Measurements from ENCODE around the gene DOK7. TPM values are rescaled to one million over a fixed set of nuclear protein-coding genes. Genes with fewer than 3 reads are reported as not detected.
"Not testable (repeated sequence)": the region's sequence is repeated elsewhere in the genome, so short reads cannot be mapped to it uniquely, and the experiment has no call there.

DOK7 gene
- total RNA-seq, 1 experiment from 2014 or later, result 0.26 TPM

GRCh38 chr4:3511187-3511586 lies 48.1 kb downstream of the DOK7 start:
- no CpG with 5 or more reads among the region's 6 CpGs for WGBS (ENCODE audit: extremely low coverage, insufficient read length, low lambda C conversion rate)
- no peak overlapping the region for H3K4me3 Mint-ChIP-seq

DNA sequence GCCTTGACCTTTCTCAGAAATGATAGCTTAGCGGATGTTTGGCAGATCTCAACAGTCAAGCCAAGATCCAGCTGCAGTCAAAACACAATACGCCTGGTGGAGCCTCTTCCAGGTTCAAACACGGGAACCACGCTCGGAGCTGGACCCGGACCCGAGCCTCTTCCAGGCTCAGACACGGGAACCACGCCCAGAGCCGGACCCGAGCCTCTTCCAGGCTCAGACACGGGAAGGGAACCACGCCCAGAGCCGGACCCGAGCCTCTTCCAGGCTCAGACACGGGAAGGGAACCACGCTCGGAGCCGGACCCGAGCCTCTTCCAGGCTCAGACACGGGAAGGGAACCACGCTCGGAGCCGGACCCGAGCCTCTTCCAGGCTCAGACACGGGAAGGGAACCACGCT lies 48.5 kb downstream of the DOK7 start:
- H3K4me1 ChIP-seq (ENCODE audit: insufficient read depth, low read length); H3K4me1 Mint-ChIP-seq; H3K9ac ChIP-seq (ENCODE audit: extremely low read depth, insufficient read length, low read length); H3K27ac ChIP-seq (ENCODE audit: insufficient read length, low read depth, low read length); H3K4ac ChIP-seq (ENCODE audit: low read depth, low read length); H3K79me2 ChIP-seq (ENCODE audit: insufficient read depth, low read length); H2AK5ac ChIP-seq (ENCODE audit: insufficient read length, low read length); H4K20me1 ChIP-seq (ENCODE audit: control insufficient read depth, insufficient read depth, insufficient read length); H3K14ac ChIP-seq (ENCODE audit: insufficient read depth, low read length); H3K9me3 Mint-ChIP-seq; H3K79me1 ChIP-seq (ENCODE audit: insufficient read depth, low read depth, low read length, poor library complexity, severe bottlenecking); H3K18ac ChIP-seq (ENCODE audit: insufficient read length, low read depth, low read length); H3K23me2 ChIP-seq (ENCODE audit: insufficient read length, low read depth, low read length, poor library complexity, severe bottlenecking); H3T11ph ChIP-seq (ENCODE audit: low read length); H3K27me3 ChIP-seq (ENCODE audit: insufficient read depth, low read length); H3K56ac ChIP-seq (ENCODE audit: insufficient read length, low read depth, low read length); H4K8ac ChIP-seq (replicated peaks; ENCODE audit: insufficient read length, low read depth, low read length); H3K9me3 ChIP-seq (ENCODE audit: control insufficient read depth, low read depth, low read length); DNase-seq; H3K23ac ChIP-seq (ENCODE audit: insufficient read length, low read depth, low read length); H2BK20ac ChIP-seq (ENCODE audit: low read depth, low read length, poor library complexity, severe bottlenecking); H4K91ac ChIP-seq (ENCODE audit: insufficient read length, low read depth, low read length); H3K4me3 Mint-ChIP-seq; H2BK12ac ChIP-seq (ENCODE audit: insufficient read length, low read depth, low read length); H4K5ac ChIP-seq (ENCODE audit: insufficient read length, low read depth, low read length); H2AFZ ChIP-seq (ENCODE audit: low read length); H3K27me3 Mint-ChIP-seq (ENCODE audit: low read depth); H3K27ac Mint-ChIP-seq; H2BK5ac ChIP-seq (ENCODE audit: insufficient read length, low read length); H2BK120ac ChIP-seq (ENCODE audit: low read depth, low read length, poor library complexity, severe bottlenecking); H3K4me2 ChIP-seq (ENCODE audit: insufficient read depth, insufficient read length, low read length); H2BK15ac ChIP-seq (ENCODE audit: low read depth, low read length): not testable (repeated sequence)
- H3K36me3 Mint-ChIP-seq (ENCODE audit: insufficient read depth in 1 of 3, low read depth in 3 of 3), result peaks cover 52 to 83% (median 80%) of the 10 kb centered on the region in 3 experiments
- WGBS (ENCODE audit: extremely low coverage, insufficient read length, low lambda C conversion rate), result no CpG with 5 or more reads among the region's 27 CpGs

More at GRCh38 chr4:3511187-3511586, 48.1 kb downstream of the DOK7 start:
- peaks cover 3 to 7% of the 10 kb centered on the region in 2 experiments for H3K4me1 Mint-ChIP-seq
- no peak for TF ChIP-seq CTCF (conservative IDR thresholded peaks at IDR 0.05)
- no peak overlapping the region for H3K27ac Mint-ChIP-seq
- H3K23ac ChIP-seq (ENCODE audit: insufficient read length, low read depth, low read length), result no peak overlapping the region
- no peak overlapping the region for H2AK5ac ChIP-seq (ENCODE audit: insufficient read length, low read length)
- no peak overlapping the region for H3K18ac ChIP-seq (ENCODE audit: insufficient read length, low read depth, low read length)
- H3K4ac ChIP-seq (ENCODE audit: low read depth, low read length), result no peak overlapping the region
- H3K27ac ChIP-seq (ENCODE audit: insufficient read length, low read depth, low read length), result no peak overlapping the region
- H2BK5ac ChIP-seq (ENCODE audit: insufficient read length, low read length), result no peak overlapping the region
- H3K27me3 Mint-ChIP-seq (ENCODE audit: low read depth), result no peaks in the 10 kb centered on the region
- no peak overlapping the region for H3T11ph ChIP-seq (ENCODE audit: low read length)
- no peak overlapping the region for H3K56ac ChIP-seq (ENCODE audit: insufficient read length, low read depth, low read length)
- no peaks in the 10 kb centered on the region for H3K23me2 ChIP-seq (ENCODE audit: insufficient read length, low read depth, low read length, poor library complexity, severe bottlenecking)
- no peak for DNase-seq
- H3K14ac ChIP-seq (ENCODE audit: insufficient read depth, low read length), result no peak overlapping the region
- H2AFZ ChIP-seq (ENCODE audit: low read length), result no peak overlapping the region
- no peak overlapping the region for H2BK20ac ChIP-seq (ENCODE audit: low read depth, low read length, poor library complexity, severe bottlenecking)
- H3K27me3 ChIP-seq (ENCODE audit: insufficient read depth, low read length), result no peaks in the 10 kb centered on the region
- H2BK12ac ChIP-seq (ENCODE audit: insufficient read length, low read depth, low read length), result no peak overlapping the region
- H3K79me1 ChIP-seq (ENCODE audit: insufficient read depth, low read depth, low read length, poor library complexity, severe bottlenecking), result no peaks in the 10 kb centered on the region
- H3K9me3 Mint-ChIP-seq, result no peaks in the 10 kb centered on the region; a peak in 1 of 5 replicates
- no peak overlapping the region for H4K8ac ChIP-seq (replicated peaks; ENCODE audit: insufficient read length, low read depth, low read length)
- no peak overlapping the region for H4K91ac ChIP-seq (ENCODE audit: insufficient read length, low read depth, low read length)
- no peak overlapping the region for H2BK120ac ChIP-seq (ENCODE audit: low read depth, low read length, poor library complexity, severe bottlenecking)
- H3K79me2 ChIP-seq (ENCODE audit: insufficient read depth, low read length), result no peaks in the 10 kb centered on the region
- H2BK15ac ChIP-seq (ENCODE audit: low read depth, low read length), result no peak overlapping the region
- no peaks in the 10 kb centered on the region for H3K9me3 ChIP-seq (ENCODE audit: control insufficient read depth, low read depth, low read length)
- H3K36me3 Mint-ChIP-seq (ENCODE audit: insufficient read depth in 1 of 3, low read depth in 3 of 3), result peaks cover 54 to 81% (median 80%) of the 10 kb centered on the region in 3 experiments
- no peak overlapping the region for H3K4me2 ChIP-seq (ENCODE audit: insufficient read depth, insufficient read length, low read length)
- no peaks in the 10 kb centered on the region; the same call in 1 of the 2 replicates for H3K4me1 ChIP-seq (ENCODE audit: insufficient read depth, low read length)
- no peak overlapping the region for H3K9ac ChIP-seq (ENCODE audit: extremely low read depth, insufficient read length, low read length)
- H4K20me1 ChIP-seq (ENCODE audit: control insufficient read depth, insufficient read depth, insufficient read length), result no peaks in the 10 kb centered on the region
- H4K5ac ChIP-seq (ENCODE audit: insufficient read length, low read depth, low read length), result no peak overlapping the region

Measured in H9 (cell line).